IMR-90 (cell line): ENCODE data around the gene NFIA. TPM values are rescaled to one million over a fixed set of nuclear protein-coding genes. Genes with fewer than 3 reads are reported as not detected.

Experiments used
- ATAC-seq: fragments of 200-7000 bp; cut with Tn5 transposase; 2 replicates; pipeline ENCODE4 v1.9.1; 2020; ENCODE audit warnings: low read depth, mild to moderate bottlenecking, moderate library complexity
- BruUV-seq: library from RNA; stranded (reverse); fragments of 400-500 nt; replicated peaks from 2 replicates; lab custom pipeline; 2021; lab: Mats Ljungman, UMichigan
- CTCF ChIA-PET: fragments of 300-600 bp; formaldehyde crosslinking; extraction: SDS; loops from one replicate; lab custom pipeline; 2021; ENCODE audit warnings: antibody characterized with exemption; lab: Yijun Ruan, JAX
- POLR2A ChIA-PET: fragments of 300-600 bp; sonication (Branson Sonifier 250); formaldehyde crosslinking; loops from one replicate; lab custom pipeline; 2022; ENCODE audit warnings: antibody characterized with exemption; ENCODE audit not compliant: unreplicated experiment; lab: Charles Lee
- DNase-seq: peaks from one replicate; pipeline ENCODE4 v3.0.0; 2013
- H2AFZ ChIP-seq: replicated peaks from 2 replicates; pipeline ENCODE3; 2013; ENCODE audit warnings: low read length, mild to moderate bottlenecking; ENCODE audit not compliant: poor library complexity
- H2AK5ac ChIP-seq: 2 replicates; pipeline ENCODE4 v1.6.1; 2013; ENCODE audit warnings: low read depth, low read length, inconsistent platforms
- H2AK9ac ChIP-seq: replicated peaks from 2 replicates; pipeline ENCODE3; 2013; ENCODE audit warnings: mild to moderate bottlenecking, low read depth, low read length, moderate library complexity; ENCODE audit not compliant: poor library complexity
- H2BK120ac ChIP-seq: 2 replicates; pipeline ENCODE4 v1.6.1; 2013; ENCODE audit warnings: low read depth, low read length, inconsistent platforms
- H2BK15ac ChIP-seq: 3 replicates; pipeline ENCODE4 v1.6.1; 2013; ENCODE audit warnings: low read depth, low read length, inconsistent platforms
- H2BK20ac ChIP-seq: 2 replicates; pipeline ENCODE4 v1.6.1; 2013; ENCODE audit warnings: low read depth, mild to moderate bottlenecking, inconsistent platforms, low read length, moderate library complexity
- H2BK5ac ChIP-seq: 2 replicates; pipeline ENCODE4 v1.6.1; 2013; ENCODE audit warnings: mild to moderate bottlenecking, low read depth, low read length, inconsistent platforms; ENCODE audit not compliant: poor library complexity, severe bottlenecking
- H3K14ac ChIP-seq: replicated peaks from 2 replicates; pipeline ENCODE4 v1.6.1; 2013; ENCODE audit warnings: low read depth, low read length, inconsistent platforms
- H3K18ac ChIP-seq: 2 replicates; pipeline ENCODE4 v1.6.1; 2013; ENCODE audit warnings: low read depth, low read length, control low read depth
- H3K23ac ChIP-seq: 2 replicates; pipeline ENCODE4 v1.6.1; 2013; ENCODE audit warnings: low read depth, low read length, inconsistent platforms
- H3K27ac ChIP-seq: 2 replicates; pipeline ENCODE4 v1.5.1; 2013; ENCODE audit warnings: mild to moderate bottlenecking, control low read depth, low read length; ENCODE audit not compliant: insufficient read depth
- H3K27me3 ChIP-seq: 2 replicates; pipeline ENCODE4 v1.6.1; 2013; ENCODE audit warnings: low read length; ENCODE audit not compliant: control insufficient read depth, insufficient read depth
- H3K36me3 ChIP-seq: 2 replicates; pipeline ENCODE4 v1.6.1; 2013; ENCODE audit warnings: low read length, mixed read lengths; ENCODE audit not compliant: control insufficient read depth, insufficient read depth
- H3K4ac ChIP-seq: 2 replicates; pipeline ENCODE4 v1.6.1; 2013; ENCODE audit warnings: low read depth, low read length, inconsistent platforms
- H3K4me1 ChIP-seq: 2 replicates; pipeline ENCODE4 v1.6.1; 2013; ENCODE audit warnings: low read length, mixed read lengths; ENCODE audit not compliant: control insufficient read depth, insufficient read depth
- H3K4me2 ChIP-seq: 2 replicates; pipeline ENCODE4 v1.6.1; 2013; ENCODE audit warnings: low read depth, mild to moderate bottlenecking, control low read depth, low read length, moderate library complexity
- H3K4me3 ChIP-seq: 2 replicates; pipeline ENCODE4 v1.5.1; 2013; ENCODE audit warnings: low read depth, mild to moderate bottlenecking, control low read depth, low read length, moderate library complexity; ENCODE audit not compliant: insufficient read depth
- H3K56ac ChIP-seq: 2 replicates; pipeline ENCODE4 v1.6.1; 2013; ENCODE audit warnings: low read length, inconsistent platforms; ENCODE audit not compliant: insufficient read depth; ENCODE audit errors: extremely low read depth
- H3K79me1 ChIP-seq, 2 experiments: 2 replicates each; pipeline ENCODE4 v1.6.1; 2013; ENCODE audit warnings: low read length in 2 of 2, inconsistent platforms in 1 of 2, low read depth in 1 of 2
- H3K9ac ChIP-seq: 2 replicates; pipeline ENCODE4 v1.6.1; 2013; ENCODE audit warnings: low read depth, low read length, control low read depth
- H3K9me1 ChIP-seq: 2 replicates; pipeline ENCODE4 v1.6.1; 2013; ENCODE audit warnings: low read length, inconsistent platforms; ENCODE audit not compliant: insufficient read depth
- H3K9me3 ChIP-seq: 2 replicates; pipeline ENCODE4 v1.6.1; 2013; ENCODE audit warnings: low read length; ENCODE audit not compliant: control insufficient read depth, insufficient read depth
- H4K20me1 ChIP-seq: 2 replicates; pipeline ENCODE4 v1.6.1; 2013; ENCODE audit warnings: low read length, inconsistent platforms; ENCODE audit not compliant: insufficient read depth
- H4K5ac ChIP-seq: 2 replicates; pipeline ENCODE4 v1.6.1; 2013; ENCODE audit warnings: mild to moderate bottlenecking, low read depth, low read length, control low read depth
- H4K8ac ChIP-seq, 2 experiments: 2 replicates each; pipeline ENCODE4 v1.6.1; 2013; ENCODE audit warnings: low read depth in 2 of 2, low read length in 2 of 2, control low read depth in 1 of 2, inconsistent platforms in 1 of 2
- H4K91ac ChIP-seq: 2 replicates; pipeline ENCODE4 v1.6.1; 2013; ENCODE audit warnings: low read depth, low read length, inconsistent platforms; ENCODE audit not compliant: insufficient read depth
- CHD1 ChIP-seq: IDR thresholded peaks from 2 replicates; pipeline ENCODE4 v1.6.1; 2012; ENCODE audit warnings: low read depth, low read length, improper control_type of control experiment
- ELK1 ChIP-seq: fragments of 150-350 bp; IDR thresholded peaks from 2 replicates; pipeline ENCODE4 v1.6.1; 2016; ENCODE audit warnings: low read depth, mild to moderate bottlenecking, low read length, moderate library complexity, borderline replicate concordance
- FOS ChIP-seq: fragments of 150-350 bp; IDR thresholded peaks from 2 replicates; pipeline ENCODE4 v1.6.1; 2016; ENCODE audit warnings: low read depth, low read length
- MAFK ChIP-seq: IDR thresholded peaks from 2 replicates; pipeline ENCODE4 v1.6.1; 2012; ENCODE audit warnings: low read depth, low read length, improper control_type of control experiment
- MAZ ChIP-seq: IDR thresholded peaks from 2 replicates; pipeline ENCODE4 v1.6.1; 2012; ENCODE audit warnings: low read depth, mild to moderate bottlenecking, low read length, improper control_type of control experiment, moderate library complexity, borderline replicate concordance
- MXI1 ChIP-seq: IDR thresholded peaks from 2 replicates; pipeline ENCODE4 v1.6.1; 2012; ENCODE audit warnings: low read depth, mild to moderate bottlenecking, low read length, moderate library complexity, borderline replicate concordance
- NFE2L2 ChIP-seq: fragments of 150-350 bp; IDR thresholded peaks from 2 replicates; pipeline ENCODE4 v1.6.1; 2016; ENCODE audit warnings: low read depth, mild to moderate bottlenecking, low read length
- POLR2A ChIP-seq: IDR thresholded peaks from 2 replicates; pipeline ENCODE4 v1.6.1; 2012; ENCODE audit warnings: mild to moderate bottlenecking, low read depth, low read length
- RAD21 ChIP-seq: IDR thresholded peaks from 2 replicates; pipeline ENCODE4 v1.6.1; 2012; ENCODE audit warnings: low read length, improper control_type of control experiment
- RCOR1 ChIP-seq: IDR thresholded peaks from 2 replicates; pipeline ENCODE4 v1.6.1; 2012; ENCODE audit warnings: mild to moderate bottlenecking, low read length, improper control_type of control experiment; ENCODE audit not compliant: insufficient replicate concordance
- SMC3 ChIP-seq: fragments of 150-350 bp; IDR thresholded peaks from 2 replicates; pipeline ENCODE4 v1.6.1; 2016; ENCODE audit warnings: low read depth, mild to moderate bottlenecking, antibody characterized with exemption, low read length, moderate library complexity
- USF2 ChIP-seq: fragments of 150-350 bp; IDR thresholded peaks from 2 replicates; pipeline ENCODE4 v1.6.1; 2017; ENCODE audit warnings: mild to moderate bottlenecking, antibody characterized with exemption, low read length, low read depth
- WGBS, 2 experiments: methylation state at CpG; one replicate each; pipeline versions ENCODE4 v1.1.5 to v1.1.7; 2013; ENCODE audit warnings: missing lambda C conversion rate in 2 of 2; ENCODE audit not compliant: insufficient read length in 1 of 2; ENCODE audit errors: extremely low coverage in 2 of 2; 5-methylcytosine and 5-hydroxymethylcytosine counted together
- dilution Hi-C: fragments of 300-500 bp; cut with HindIII; formaldehyde crosslinking; loops from one replicate; pipeline ENCODE4 v1.14.3; 2018; ENCODE audit warnings: low sequenced_read_pairs; ENCODE audit not compliant: unreplicated experiment
- in situ Hi-C: fragments of 300-500 bp; cut with MboI; formaldehyde crosslinking; loops from 3 replicates; pipeline ENCODE4 v1.14.3; 2019; ENCODE audit warnings: low sequenced_read_pairs, inconsistent platforms, mixed read lengths
- intact Hi-C: fragments of 100-400 bp; cut with micrococcal nuclease; formaldehyde crosslinking; loops from 2 replicates; pipeline ENCODE4 v1.10.0; 2022
- polyA plus RNA-seq, 3 experiments: library from polyadenylated mRNA; depleted of rRNA; stranded (reverse); fragments of >200 nt; gene quantifications; 2 replicates each; pipeline ENCODE4 v1.2.3, GENCODE V29; 2012; ENCODE audit warnings: low replicate concordance in 1 of 3
- total RNA-seq: library from RNA; depleted of rRNA; stranded (reverse); fragments of >200 nt; gene quantifications from 2 replicates; pipeline ENCODE4 v1.2.3, GENCODE V29; 2012

Gene NFIA
- total and polyA plus RNA-seq, 2 of the 4 experiments (the other 2 are of a cell fraction): 1.6 to 2.2 TPM

- ChIA-PET CTCF (no interaction called here), POLR2A (no interaction called here)
- DNase-seq: no peak
- no peaks in the 10 kb centered on the region for H3K4me1 ChIP-seq
- no peak for ATAC-seq
- dilution Hi-C loops: no loop called here
- BruUV-seq: no TSS peak
- in situ Hi-C loops: no loop called here
- H3K79me1 ChIP-seq: no peaks in the 10 kb centered on the region
- H3K36me3 ChIP-seq: no peaks in the 10 kb centered on the region
- no peak overlapping the region for H2BK120ac ChIP-seq
- H2AK5ac ChIP-seq: no peak overlapping the region
- H2BK20ac ChIP-seq: no peak overlapping the region
- no peak overlapping the region for H2AFZ ChIP-seq
- H3K4me3 ChIP-seq: no peak overlapping the region
- no peak overlapping the region for H3K56ac ChIP-seq
- H3K27me3 ChIP-seq: no peaks in the 10 kb centered on the region
- H3K9me3 ChIP-seq: no peaks in the 10 kb centered on the region
- peaks cover 4% of the 10 kb centered on the region for H3K9me1 ChIP-seq
- no peak overlapping the region for H3K14ac ChIP-seq
- no CpG with 5 or more reads among the region's 7 CpGs for WGBS, 2 experiments
- H3K27ac ChIP-seq: no peak overlapping the region
- H4K5ac ChIP-seq: no peak overlapping the region
- H3K18ac ChIP-seq: no peak overlapping the region
- no peak overlapping the region for H2BK15ac ChIP-seq
- H2AK9ac ChIP-seq: no peak overlapping the region
- H4K8ac ChIP-seq: no peak overlapping the region
- no peak overlapping the region for H4K91ac ChIP-seq
- intact Hi-C loops: no loop called here
- TF ChIP-seq MAFK (no peak), FOS (no peak), RAD21 (no peak), MXI1 (no peak), SMC3 (no peak), MAZ (no peak), CHD1 (no peak), USF2 (no peak), RCOR1 (no peak), NFE2L2 (no peak), POLR2A (no peak), ELK1 (no peak)
- H3K9ac ChIP-seq: no peak overlapping the region
- no peak overlapping the region for H3K23ac ChIP-seq
- no peaks in the 10 kb centered on the region for H4K20me1 ChIP-seq
- H3K4ac ChIP-seq: no peak overlapping the region
- H2BK5ac ChIP-seq: no peak overlapping the region
- no peak overlapping the region for H3K4me2 ChIP-seq
Measured at GRCh38 chr1:61115436-61115835, 33.1 kb downstream of the NFIA start.
